Thyroid gland (tissue), 4 donors: Measurements from ENCODE around the gene TNFAIP8. TPM values are rescaled to one million over a fixed set of nuclear protein-coding genes. Genes with fewer than 3 reads are reported as not detected.

Experiments used
- DNase-seq, 2 donors: peaks; one replicate each; pipeline ENCODE4 v3.0.0-alpha.2; 2019
- H3K27ac ChIP-seq, 3 donors: fragments of 200-600 bp; sonication (generic); 1 replicate in 2 of 3; 2 replicates in 1 of 3; pipeline ENCODE4 v1.5.1; 2016 to 2019; ENCODE audit warnings: mild to moderate bottlenecking in 1 of 3, moderate library complexity in 1 of 3
- H3K27me3 ChIP-seq: fragments of 200-600 bp; sonication (generic); one replicate; pipeline ENCODE4 v1.5.1; 2019
- H3K36me3 ChIP-seq, 2 donors: fragments of 200-600 bp; sonication (generic); one replicate each; pipeline ENCODE4 v1.5.1; 2016 to 2019
- H3K4me1 ChIP-seq, 2 donors: fragments of 200-600 bp; sonication (generic); one replicate each; pipeline ENCODE4 v1.5.1; 2017 to 2019
- H3K4me3 ChIP-seq, 3 donors: fragments of 200-600 bp; sonication (generic); replicated peaks in 1 of 3; 1 replicate in 2 of 3; 2 replicates in 1 of 3; pipeline ENCODE4 v1.5.1; 2016; ENCODE audit warnings: mild to moderate bottlenecking in 1 of 3
- H3K9me3 ChIP-seq: fragments of 200-600 bp; sonication (generic); one replicate; pipeline ENCODE4 v1.5.1; 2017
- CTCF ChIP-seq, 6 experiments: fragments of 200-600 bp in 3 of 6; fragments of 450-650 bp in 3 of 6; sonication (generic) in 3 of 6; IDR thresholded peaks; one replicate each; pipeline ENCODE4 v1.5.1; 2016 to 2019; ENCODE audit warnings: antibody characterized with exemption in 6 of 6, mild to moderate bottlenecking in 2 of 6, inconsistent platforms in 1 of 6, moderate library complexity in 1 of 6
- POLR2A ChIP-seq, 2 donors: fragments of 450-650 bp; IDR thresholded peaks; one replicate each; pipeline ENCODE4 v1.6.1; 2017; ENCODE audit warnings: antibody characterized with exemption in 2 of 2, mild to moderate bottlenecking in 2 of 2, moderate library complexity in 1 of 2
- WGBS, 2 donors: methylation state at CpG; one replicate each; pipeline ENCODE4 v1.1.5; 2017; 5-methylcytosine and 5-hydroxymethylcytosine counted together
- intact Hi-C: fragments of 100-400 bp; cut with DNase I; formaldehyde crosslinking; loops from one replicate; pipeline ENCODE4 v1.15.1; 2023
- total RNA-seq, 4 donors: library from RNA; depleted of rRNA; stranded (reverse); fragments of >200 nt; gene quantifications; one replicate each; pipeline ENCODE4 v1.2.3, GENCODE V29; 2016

Gene TNFAIP8
- total RNA-seq, 4 donors from 2014 or later = 15.7 to 36.8 (median 33.6) TPM

GRCh38 chr5:119378075-119378700, 22.4 kb downstream of the TNFAIP8 start:
- 85 to 89% methylated on average over 3 of the region's 3 CpGs for WGBS, 2 donors
- Histone ChIP-seq H3K4me3 (no peak overlapping the region), H3K9me3 (no peaks in the 10 kb centered on the region), H3K27me3 (no peaks in the 10 kb centered on the region), H3K36me3 (no peaks in the 10 kb centered on the region), H3K4me1 (peaks cover 7 to 21% of the 10 kb centered on the region in 2 donors), H3K27ac (no peak overlapping the region)
- intact Hi-C loops = no loop called here
- no peak for DNase-seq
- TF ChIP-seq POLR2A (IDR thresholded peaks at IDR 0.05) = no peak
- TF ChIP-seq CTCF (IDR thresholded peaks at IDR 0.05) = no peak

- H3K27ac ChIP-seq = peak overlapping the region in 1 of 3 donors; percentile 7
- peaks cover 7 to 24% of the 10 kb centered on the region in 2 donors for H3K4me1 ChIP-seq
- TF ChIP-seq POLR2A (IDR thresholded peaks at IDR 0.05) = no peak
- TF ChIP-seq CTCF (IDR thresholded peaks at IDR 0.05) = no peak
- no peaks in the 10 kb centered on the region for H3K9me3 ChIP-seq
- 86 to 89% methylated on average over 2 of the region's 2 CpGs for WGBS, 2 donors
- intact Hi-C loops = no loop called here
- H3K36me3 ChIP-seq = no peaks in the 10 kb centered on the region
- DNase-seq = no peak
- H3K4me3 ChIP-seq = no peak overlapping the region
- H3K27me3 ChIP-seq = no peaks in the 10 kb centered on the region
Observed at GRCh38 chr5:119379096-119379495, 23.3 kb downstream of the TNFAIP8 start.

GRCh38 chr5:119379942-119380547, 24.2 kb downstream of the TNFAIP8 start:
- Histone ChIP-seq H3K9me3 (no peaks in the 10 kb centered on the region), H3K4me1 (peaks cover 7 to 21% of the 10 kb centered on the region in 2 donors), H3K27me3 (no peaks in the 10 kb centered on the region), H3K4me3 (no peak overlapping the region), H3K27ac (peak overlapping the region in 2 of 3 donors; percentile 7 to 48), H3K36me3 (no peaks in the 10 kb centered on the region)
- DNase-seq = peak; percentile 28 to 49
- intact Hi-C loops = no loop called here
- 88 to 90% methylated on average over 2 of the region's 2 CpGs for WGBS, 2 donors
- TF ChIP-seq POLR2A (IDR thresholded peaks at IDR 0.05) (no peak), CTCF (IDR thresholded peaks at IDR 0.05) (no peak)

- DNase-seq = no peak
- 88 to 92% methylated on average over 3 of the region's 3 CpGs for WGBS, 2 donors
- TF ChIP-seq POLR2A (IDR thresholded peaks at IDR 0.05) (no peak), CTCF (IDR thresholded peaks at IDR 0.05) (no peak)
- no peaks in the 10 kb centered on the region for H3K36me3 ChIP-seq
- no peak overlapping the region for H3K4me3 ChIP-seq
- H3K4me1 ChIP-seq = peaks cover 19 to 42% of the 10 kb centered on the region in 2 donors
- H3K9me3 ChIP-seq = no peaks in the 10 kb centered on the region
- no peaks in the 10 kb centered on the region for H3K27me3 ChIP-seq
- H3K27ac ChIP-seq = no peak overlapping the region
- intact Hi-C loops = no loop called here
Observed at GRCh38 chr5:119382169-119382568, 26.4 kb downstream of the TNFAIP8 start.

GRCh38 chr5:119383008-119383407, 27.2 kb downstream of the TNFAIP8 start:
- peaks cover 27 to 51% of the 10 kb centered on the region in 2 donors for H3K4me1 ChIP-seq
- H3K36me3 ChIP-seq = no peaks in the 10 kb centered on the region
- WGBS, 2 donors = 70 to 88% methylated on average over 1 of the region's 1 CpG
- H3K27me3 ChIP-seq = no peaks in the 10 kb centered on the region
- TF ChIP-seq POLR2A (IDR thresholded peaks at IDR 0.05) = no peak
- TF ChIP-seq CTCF (IDR thresholded peaks at IDR 0.05) = no peak
- intact Hi-C loops = no loop called here
- no peaks in the 10 kb centered on the region for H3K9me3 ChIP-seq
- H3K27ac ChIP-seq = no peak overlapping the region
- H3K4me3 ChIP-seq = no peak overlapping the region
- no peak for DNase-seq
